Ishikawa (cell line): ENCODE results near the gene ARHGEF19.

Experiments
- CEBPB ChIP-seq: IDR thresholded peaks from 2 replicates; pipeline ENCODE4 v1.6.1; 2012
- CREB1 ChIP-seq: IDR thresholded peaks from 2 replicates; pipeline ENCODE4 v1.6.1; 2012; ENCODE audit warnings: low read depth
- EGR1 ChIP-seq: IDR thresholded peaks from 2 replicates; pipeline ENCODE4 v1.6.1; 2012
- EP300 ChIP-seq: IDR thresholded peaks from 2 replicates; pipeline ENCODE4 v1.6.1; 2012; ENCODE audit warnings: borderline replicate concordance
- FOXM1 ChIP-seq: IDR thresholded peaks from 2 replicates; pipeline ENCODE4 v1.6.1; 2012; ENCODE audit warnings: low read depth, borderline replicate concordance
- NFIC ChIP-seq: IDR thresholded peaks from 2 replicates; pipeline ENCODE4 v1.6.1; 2012
- RAD21 ChIP-seq: IDR thresholded peaks from 2 replicates; pipeline ENCODE4 v1.6.1; 2012; ENCODE audit warnings: low read depth
- TAF1 ChIP-seq: IDR thresholded peaks from 2 replicates; pipeline ENCODE4 v1.6.1; 2012; ENCODE audit warnings: low read depth, mild to moderate bottlenecking
- TCF12 ChIP-seq: IDR thresholded peaks from 2 replicates; pipeline ENCODE4 v1.6.1; 2012; ENCODE audit warnings: low read depth
- TEAD4 ChIP-seq: IDR thresholded peaks from 2 replicates; pipeline ENCODE4 v1.6.1; 2012
- YY1 ChIP-seq: IDR thresholded peaks from 2 replicates; pipeline ENCODE4 v1.6.1; 2012; ENCODE audit warnings: low read depth
- ZBTB7A ChIP-seq: IDR thresholded peaks from 2 replicates; pipeline ENCODE4 v1.6.1; 2012; ENCODE audit warnings: low read depth
- TF ChIP-seq, protein P1 (sequence below): IDR thresholded peaks from 2 replicates; pipeline ENCODE4 v1.6.1; 2012
- TF ChIP-seq, protein P2 (sequence below): IDR thresholded peaks from 2 replicates; pipeline ENCODE4 v1.6.1; 2012; ENCODE audit warnings: low read depth, mild to moderate bottlenecking
- TF ChIP-seq, protein P3 (sequence below): IDR thresholded peaks from 2 replicates; pipeline ENCODE4 v1.6.1; 2012

The ARHGEF19 gene

DNA sequence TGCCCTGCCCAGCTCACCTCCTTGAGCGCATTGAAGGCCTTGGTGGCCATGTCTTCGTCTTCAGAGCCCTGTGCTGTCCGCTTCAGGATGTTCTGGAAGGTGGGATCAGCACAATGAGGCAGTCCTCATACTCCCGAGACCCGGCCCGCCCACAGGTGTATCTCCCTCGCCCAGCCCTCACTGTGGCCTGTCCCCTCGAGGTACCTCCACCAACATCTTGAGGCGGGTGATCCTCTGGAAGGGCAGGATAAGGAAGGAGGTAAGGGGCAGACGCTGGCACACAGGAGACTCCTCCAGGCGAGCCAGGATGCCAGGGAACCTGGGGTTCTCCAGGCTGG is 7.1 kb downstream of the ARHGEF19 start:
- TF ChIP-seq YY1, result no peak
- TF ChIP-seq, protein P1, sequence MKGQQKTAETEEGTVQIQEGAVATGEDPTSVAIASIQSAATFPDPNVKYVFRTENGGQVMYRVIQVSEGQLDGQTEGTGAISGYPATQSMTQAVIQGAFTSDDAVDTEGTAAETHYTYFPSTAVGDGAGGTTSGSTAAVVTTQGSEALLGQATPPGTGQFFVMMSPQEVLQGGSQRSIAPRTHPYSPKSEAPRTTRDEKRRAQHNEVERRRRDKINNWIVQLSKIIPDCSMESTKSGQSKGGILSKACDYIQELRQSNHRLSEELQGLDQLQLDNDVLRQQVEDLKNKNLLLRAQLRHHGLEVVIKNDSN, result no peak
- no peak for TF ChIP-seq TCF12
- no peak for TF ChIP-seq FOXM1
- TF ChIP-seq NFIC, result no peak
- no peak for TF ChIP-seq EGR1
- no peak for TF ChIP-seq TEAD4
- no peak for TF ChIP-seq CREB1
- TF ChIP-seq TAF1, result no peak

DNA sequence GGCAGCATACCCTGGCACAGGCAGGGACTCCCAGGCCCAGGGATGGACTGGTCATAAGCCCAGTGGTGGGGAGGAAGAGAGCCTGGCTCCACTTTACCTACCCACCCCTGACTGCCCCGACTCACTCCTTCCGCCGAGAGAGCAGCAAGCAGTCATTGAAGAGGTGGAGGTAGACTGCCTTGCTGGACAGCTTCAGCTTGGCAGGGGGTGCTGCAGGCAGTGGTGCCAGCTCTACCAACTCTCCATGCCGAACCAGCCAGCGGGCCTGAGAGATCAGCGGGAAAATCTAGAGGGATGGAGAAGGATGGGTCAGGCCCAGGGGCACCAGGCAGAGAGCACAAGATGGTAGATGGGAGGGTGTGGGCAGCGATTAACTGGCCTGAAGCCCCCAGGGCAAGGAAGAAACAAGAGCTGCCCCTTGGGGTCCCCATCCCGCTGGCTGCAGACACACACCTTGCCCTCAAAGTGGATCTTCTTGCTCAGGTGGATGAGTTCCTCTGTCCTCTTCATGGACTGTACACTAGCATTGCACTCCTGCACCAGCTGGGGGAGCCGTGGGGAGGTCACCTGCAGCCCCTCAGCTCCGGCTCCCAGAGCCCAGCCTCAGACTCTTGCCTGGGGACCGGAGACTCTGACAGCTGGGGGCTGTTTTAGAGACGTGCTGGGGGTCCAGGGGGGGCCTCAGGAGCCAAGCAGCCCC is 7.7 kb downstream of the ARHGEF19 start:
- TF ChIP-seq FOXM1, result no peak
- peak; percentile 66 for TF ChIP-seq RAD21
- no peak for TF ChIP-seq YY1
- TF ChIP-seq, protein P1, result no peak
- TF ChIP-seq, protein P2, sequence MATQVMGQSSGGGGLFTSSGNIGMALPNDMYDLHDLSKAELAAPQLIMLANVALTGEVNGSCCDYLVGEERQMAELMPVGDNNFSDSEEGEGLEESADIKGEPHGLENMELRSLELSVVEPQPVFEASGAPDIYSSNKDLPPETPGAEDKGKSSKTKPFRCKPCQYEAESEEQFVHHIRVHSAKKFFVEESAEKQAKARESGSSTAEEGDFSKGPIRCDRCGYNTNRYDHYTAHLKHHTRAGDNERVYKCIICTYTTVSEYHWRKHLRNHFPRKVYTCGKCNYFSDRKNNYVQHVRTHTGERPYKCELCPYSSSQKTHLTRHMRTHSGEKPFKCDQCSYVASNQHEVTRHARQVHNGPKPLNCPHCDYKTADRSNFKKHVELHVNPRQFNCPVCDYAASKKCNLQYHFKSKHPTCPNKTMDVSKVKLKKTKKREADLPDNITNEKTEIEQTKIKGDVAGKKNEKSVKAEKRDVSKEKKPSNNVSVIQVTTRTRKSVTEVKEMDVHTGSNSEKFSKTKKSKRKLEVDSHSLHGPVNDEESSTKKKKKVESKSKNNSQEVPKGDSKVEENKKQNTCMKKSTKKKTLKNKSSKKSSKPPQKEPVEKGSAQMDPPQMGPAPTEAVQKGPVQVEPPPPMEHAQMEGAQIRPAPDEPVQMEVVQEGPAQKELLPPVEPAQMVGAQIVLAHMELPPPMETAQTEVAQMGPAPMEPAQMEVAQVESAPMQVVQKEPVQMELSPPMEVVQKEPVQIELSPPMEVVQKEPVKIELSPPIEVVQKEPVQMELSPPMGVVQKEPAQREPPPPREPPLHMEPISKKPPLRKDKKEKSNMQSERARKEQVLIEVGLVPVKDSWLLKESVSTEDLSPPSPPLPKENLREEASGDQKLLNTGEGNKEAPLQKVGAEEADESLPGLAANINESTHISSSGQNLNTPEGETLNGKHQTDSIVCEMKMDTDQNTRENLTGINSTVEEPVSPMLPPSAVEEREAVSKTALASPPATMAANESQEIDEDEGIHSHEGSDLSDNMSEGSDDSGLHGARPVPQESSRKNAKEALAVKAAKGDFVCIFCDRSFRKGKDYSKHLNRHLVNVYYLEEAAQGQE, result no peak

DNA sequence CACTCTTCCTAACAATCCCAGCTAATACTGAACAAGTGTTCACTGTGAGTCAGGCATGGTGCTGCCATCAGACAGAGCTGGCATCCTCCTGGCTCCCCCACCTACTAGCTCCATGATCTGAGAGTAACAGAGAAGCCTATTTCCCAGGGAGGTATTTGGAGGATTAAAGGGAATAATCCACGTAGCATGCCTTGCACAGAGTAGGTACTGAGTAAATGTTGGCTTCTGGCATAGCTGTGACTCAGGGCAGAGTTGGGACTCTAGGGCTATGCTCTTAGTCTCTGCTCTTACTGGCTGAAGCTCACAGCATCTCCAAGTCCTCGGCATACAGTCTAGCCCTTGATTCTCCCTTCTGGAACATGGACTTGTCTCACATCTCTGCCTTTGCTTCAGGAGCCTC is 8.2 kb downstream of the ARHGEF19 start:
- TF ChIP-seq, protein P1, result no peak
- no peak for TF ChIP-seq EGR1
- no peak for TF ChIP-seq NFIC
- no peak for TF ChIP-seq CEBPB
- no peak for TF ChIP-seq YY1
- no peak for TF ChIP-seq RAD21
- TF ChIP-seq, protein P3, sequence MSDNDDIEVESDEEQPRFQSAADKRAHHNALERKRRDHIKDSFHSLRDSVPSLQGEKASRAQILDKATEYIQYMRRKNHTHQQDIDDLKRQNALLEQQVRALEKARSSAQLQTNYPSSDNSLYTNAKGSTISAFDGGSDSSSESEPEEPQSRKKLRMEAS, result no peak
- no peak for TF ChIP-seq EP300

DNA sequence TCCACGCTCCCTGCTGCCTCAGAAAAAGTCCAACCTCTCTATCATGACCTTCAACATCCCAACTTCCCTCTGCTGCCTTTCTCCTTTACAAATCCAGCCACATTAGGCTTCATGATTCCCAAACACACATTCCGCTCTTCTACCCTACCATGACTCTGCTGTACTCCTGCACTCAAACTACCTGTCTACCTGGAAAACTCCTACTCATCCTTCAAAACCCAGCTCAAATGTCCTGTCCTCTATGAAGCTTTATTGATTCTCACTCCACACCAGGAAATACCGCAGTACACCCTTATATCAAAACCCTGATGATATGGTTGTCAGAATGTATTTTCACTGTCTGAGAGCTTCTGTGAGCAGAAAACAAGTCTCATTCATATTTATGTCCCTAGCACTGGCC is 8.9 kb downstream of the ARHGEF19 start:
- TF ChIP-seq CREB1 (no peak), TAF1 (no peak)

DNA sequence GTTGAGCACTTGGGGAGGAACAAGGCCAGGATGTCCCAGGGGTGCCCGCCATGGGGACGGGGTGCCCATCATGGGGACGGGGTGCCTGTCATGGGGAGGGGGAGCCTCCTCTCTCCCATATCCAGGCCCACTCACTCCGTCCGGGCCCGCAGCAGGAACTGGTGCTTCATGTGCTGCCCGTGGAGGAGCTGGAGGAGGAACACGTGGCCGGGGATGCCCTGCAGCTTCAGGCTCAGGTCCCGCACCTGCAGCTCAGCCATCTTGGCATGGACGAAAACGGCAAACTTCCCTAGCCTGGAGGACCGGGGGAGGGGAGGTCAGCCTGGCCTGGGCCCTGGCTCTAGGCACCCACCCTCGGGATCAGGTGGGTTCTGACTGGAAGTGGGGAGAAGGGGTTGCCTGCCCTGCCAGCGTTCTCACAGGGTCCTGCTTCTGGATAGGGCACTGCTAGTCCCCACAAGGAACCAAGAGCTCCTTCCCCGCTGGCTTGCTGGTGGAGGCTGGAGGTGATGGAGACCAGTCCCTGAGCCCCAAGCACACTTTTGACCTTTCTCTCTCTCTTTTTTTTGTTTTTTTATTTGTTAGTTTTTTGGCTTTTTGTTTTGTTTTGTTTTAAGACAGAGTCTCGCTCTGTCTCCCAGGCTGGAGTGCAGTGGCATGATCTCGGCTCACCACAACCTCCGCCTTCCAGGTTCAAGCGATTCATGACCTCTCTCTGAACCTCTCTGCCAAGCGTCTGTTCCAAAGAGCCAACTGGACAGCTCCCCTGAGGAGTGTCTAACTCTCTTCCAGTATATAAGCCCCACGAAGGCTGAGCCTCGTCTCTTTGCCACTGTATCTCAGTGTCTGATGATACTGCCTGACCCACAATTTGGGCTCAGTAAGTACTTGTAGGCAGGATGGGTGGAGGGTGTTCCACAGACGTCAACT is 9.9 kb downstream of the ARHGEF19 start:
- TF ChIP-seq TAF1 (no peak), EP300 (no peak), ZBTB7A (no peak), YY1 (no peak), FOXM1 (no peak), CEBPB (no peak), TEAD4 (no peak), CREB1 (no peak), EGR1 (no peak), NFIC (no peak), TCF12 (no peak), RAD21 (no peak)
- TF ChIP-seq, protein P1, result no peak
- TF ChIP-seq, protein P3, result no peak
- TF ChIP-seq, protein P2, result no peak
